IMR-90 (cell line): ENCODE results near the gene KIAA1328. TPM values are rescaled to one million over a fixed set of nuclear protein-coding genes. Genes with fewer than 3 reads are reported as not detected.
A peak's percentile ranks its signal among the peaks of the same experiment; 100 is the strongest.

Experiments used
- ATAC-seq: fragments of 200-7000 bp; cut with Tn5 transposase; 2 replicates; pipeline ENCODE4 v1.9.1; 2020; ENCODE audit warnings: low read depth, mild to moderate bottlenecking, moderate library complexity
- BruUV-seq: library from RNA; stranded (reverse); fragments of 400-500 nt; replicated peaks from 2 replicates; lab custom pipeline; 2021; lab: Mats Ljungman, UMichigan
- CTCF ChIA-PET: fragments of 300-600 bp; formaldehyde crosslinking; extraction: SDS; loops from one replicate; lab custom pipeline; 2021; ENCODE audit warnings: antibody characterized with exemption; lab: Yijun Ruan, JAX
- POLR2A ChIA-PET: fragments of 300-600 bp; sonication (Branson Sonifier 250); formaldehyde crosslinking; loops from one replicate; lab custom pipeline; 2022; ENCODE audit warnings: antibody characterized with exemption; ENCODE audit not compliant: unreplicated experiment; lab: Charles Lee
- DNase-seq: peaks from one replicate; pipeline ENCODE4 v3.0.0; 2013
- H2AFZ ChIP-seq: replicated peaks from 2 replicates; pipeline ENCODE3; 2013; ENCODE audit warnings: low read length, mild to moderate bottlenecking; ENCODE audit not compliant: poor library complexity
- H2AK5ac ChIP-seq: 2 replicates; pipeline ENCODE4 v1.6.1; 2013; ENCODE audit warnings: low read depth, low read length, inconsistent platforms
- H2AK9ac ChIP-seq: replicated peaks from 2 replicates; pipeline ENCODE3; 2013; ENCODE audit warnings: mild to moderate bottlenecking, low read depth, low read length, moderate library complexity; ENCODE audit not compliant: poor library complexity
- H2BK120ac ChIP-seq: 2 replicates; pipeline ENCODE4 v1.6.1; 2013; ENCODE audit warnings: low read depth, low read length, inconsistent platforms
- H2BK15ac ChIP-seq: 3 replicates; pipeline ENCODE4 v1.6.1; 2013; ENCODE audit warnings: low read depth, low read length, inconsistent platforms
- H2BK20ac ChIP-seq: 2 replicates; pipeline ENCODE4 v1.6.1; 2013; ENCODE audit warnings: low read depth, mild to moderate bottlenecking, inconsistent platforms, low read length, moderate library complexity
- H2BK5ac ChIP-seq: 2 replicates; pipeline ENCODE4 v1.6.1; 2013; ENCODE audit warnings: mild to moderate bottlenecking, low read depth, low read length, inconsistent platforms; ENCODE audit not compliant: poor library complexity, severe bottlenecking
- H3K14ac ChIP-seq: replicated peaks from 2 replicates; pipeline ENCODE4 v1.6.1; 2013; ENCODE audit warnings: low read depth, low read length, inconsistent platforms
- H3K18ac ChIP-seq: 2 replicates; pipeline ENCODE4 v1.6.1; 2013; ENCODE audit warnings: low read depth, low read length, control low read depth
- H3K23ac ChIP-seq: 2 replicates; pipeline ENCODE4 v1.6.1; 2013; ENCODE audit warnings: low read depth, low read length, inconsistent platforms
- H3K27ac ChIP-seq: 2 replicates; pipeline ENCODE4 v1.5.1; 2013; ENCODE audit warnings: mild to moderate bottlenecking, control low read depth, low read length; ENCODE audit not compliant: insufficient read depth
- H3K27me3 ChIP-seq: 2 replicates; pipeline ENCODE4 v1.6.1; 2013; ENCODE audit warnings: low read length; ENCODE audit not compliant: control insufficient read depth, insufficient read depth
- H3K36me3 ChIP-seq: 2 replicates; pipeline ENCODE4 v1.6.1; 2013; ENCODE audit warnings: low read length, mixed read lengths; ENCODE audit not compliant: control insufficient read depth, insufficient read depth
- H3K4ac ChIP-seq: 2 replicates; pipeline ENCODE4 v1.6.1; 2013; ENCODE audit warnings: low read depth, low read length, inconsistent platforms
- H3K4me1 ChIP-seq: 2 replicates; pipeline ENCODE4 v1.6.1; 2013; ENCODE audit warnings: low read length, mixed read lengths; ENCODE audit not compliant: control insufficient read depth, insufficient read depth
- H3K4me2 ChIP-seq: 2 replicates; pipeline ENCODE4 v1.6.1; 2013; ENCODE audit warnings: low read depth, mild to moderate bottlenecking, control low read depth, low read length, moderate library complexity
- H3K4me3 ChIP-seq: 2 replicates; pipeline ENCODE4 v1.5.1; 2013; ENCODE audit warnings: low read depth, mild to moderate bottlenecking, control low read depth, low read length, moderate library complexity; ENCODE audit not compliant: insufficient read depth
- H3K56ac ChIP-seq: 2 replicates; pipeline ENCODE4 v1.6.1; 2013; ENCODE audit warnings: low read length, inconsistent platforms; ENCODE audit not compliant: insufficient read depth; ENCODE audit errors: extremely low read depth
- H3K79me1 ChIP-seq, 2 experiments: 2 replicates each; pipeline ENCODE4 v1.6.1; 2013; ENCODE audit warnings: low read length in 2 of 2, inconsistent platforms in 1 of 2, low read depth in 1 of 2
- H3K9ac ChIP-seq: 2 replicates; pipeline ENCODE4 v1.6.1; 2013; ENCODE audit warnings: low read depth, low read length, control low read depth
- H3K9me1 ChIP-seq: 2 replicates; pipeline ENCODE4 v1.6.1; 2013; ENCODE audit warnings: low read length, inconsistent platforms; ENCODE audit not compliant: insufficient read depth
- H3K9me3 ChIP-seq: 2 replicates; pipeline ENCODE4 v1.6.1; 2013; ENCODE audit warnings: low read length; ENCODE audit not compliant: control insufficient read depth, insufficient read depth
- H4K20me1 ChIP-seq: 2 replicates; pipeline ENCODE4 v1.6.1; 2013; ENCODE audit warnings: low read length, inconsistent platforms; ENCODE audit not compliant: insufficient read depth
- H4K5ac ChIP-seq: 2 replicates; pipeline ENCODE4 v1.6.1; 2013; ENCODE audit warnings: mild to moderate bottlenecking, low read depth, low read length, control low read depth
- H4K8ac ChIP-seq, 2 experiments: 2 replicates each; pipeline ENCODE4 v1.6.1; 2013; ENCODE audit warnings: low read depth in 2 of 2, low read length in 2 of 2, control low read depth in 1 of 2, inconsistent platforms in 1 of 2
- H4K91ac ChIP-seq: 2 replicates; pipeline ENCODE4 v1.6.1; 2013; ENCODE audit warnings: low read depth, low read length, inconsistent platforms; ENCODE audit not compliant: insufficient read depth
- BHLHE40 ChIP-seq: fragments of 150-350 bp; IDR thresholded peaks from 2 replicates; pipeline ENCODE4 v1.6.1; 2016; ENCODE audit warnings: mild to moderate bottlenecking, low read depth, low read length
- CEBPB ChIP-seq: IDR thresholded peaks from 2 replicates; pipeline ENCODE4 v1.6.1; 2012; ENCODE audit warnings: low read depth, low read length, improper control_type of control experiment
- CHD1 ChIP-seq: IDR thresholded peaks from 2 replicates; pipeline ENCODE4 v1.6.1; 2012; ENCODE audit warnings: low read depth, low read length, improper control_type of control experiment
- CTCF ChIP-seq: conservative IDR thresholded peaks from 2 replicates; pipeline ENCODE4 v1.5.1; 2012; ENCODE audit warnings: mild to moderate bottlenecking, low read depth, low read length, improper control_type of control experiment
- FOS ChIP-seq: fragments of 150-350 bp; IDR thresholded peaks from 2 replicates; pipeline ENCODE4 v1.6.1; 2016; ENCODE audit warnings: low read depth, low read length
- MAFK ChIP-seq: IDR thresholded peaks from 2 replicates; pipeline ENCODE4 v1.6.1; 2012; ENCODE audit warnings: low read depth, low read length, improper control_type of control experiment
- MAZ ChIP-seq: IDR thresholded peaks from 2 replicates; pipeline ENCODE4 v1.6.1; 2012; ENCODE audit warnings: low read depth, mild to moderate bottlenecking, low read length, improper control_type of control experiment, moderate library complexity, borderline replicate concordance
- MXI1 ChIP-seq: IDR thresholded peaks from 2 replicates; pipeline ENCODE4 v1.6.1; 2012; ENCODE audit warnings: low read depth, mild to moderate bottlenecking, low read length, moderate library complexity, borderline replicate concordance
- NFE2L2 ChIP-seq: fragments of 150-350 bp; IDR thresholded peaks from 2 replicates; pipeline ENCODE4 v1.6.1; 2016; ENCODE audit warnings: low read depth, mild to moderate bottlenecking, low read length
- POLR2A ChIP-seq: IDR thresholded peaks from 2 replicates; pipeline ENCODE4 v1.6.1; 2012; ENCODE audit warnings: mild to moderate bottlenecking, low read depth, low read length
- RAD21 ChIP-seq: IDR thresholded peaks from 2 replicates; pipeline ENCODE4 v1.6.1; 2012; ENCODE audit warnings: low read length, improper control_type of control experiment
- RCOR1 ChIP-seq: IDR thresholded peaks from 2 replicates; pipeline ENCODE4 v1.6.1; 2012; ENCODE audit warnings: mild to moderate bottlenecking, low read length, improper control_type of control experiment; ENCODE audit not compliant: insufficient replicate concordance
- RFX5 ChIP-seq: IDR thresholded peaks from 2 replicates; pipeline ENCODE4 v1.8.0; 2012; ENCODE audit warnings: low read depth, mild to moderate bottlenecking, low read length, moderate library complexity
- USF2 ChIP-seq: fragments of 150-350 bp; IDR thresholded peaks from 2 replicates; pipeline ENCODE4 v1.6.1; 2017; ENCODE audit warnings: mild to moderate bottlenecking, antibody characterized with exemption, low read length, low read depth
- WGBS, 2 experiments: methylation state at CpG; one replicate each; pipeline versions ENCODE4 v1.1.5 to v1.1.7; 2013; ENCODE audit warnings: missing lambda C conversion rate in 2 of 2; ENCODE audit not compliant: insufficient read length in 1 of 2; ENCODE audit errors: extremely low coverage in 2 of 2; 5-methylcytosine and 5-hydroxymethylcytosine counted together
- dilution Hi-C: fragments of 300-500 bp; cut with HindIII; formaldehyde crosslinking; loops from one replicate; pipeline ENCODE4 v1.14.3; 2018; ENCODE audit warnings: low sequenced_read_pairs; ENCODE audit not compliant: unreplicated experiment
- in situ Hi-C: fragments of 300-500 bp; cut with MboI; formaldehyde crosslinking; loops from 3 replicates; pipeline ENCODE4 v1.14.3; 2019; ENCODE audit warnings: low sequenced_read_pairs, inconsistent platforms, mixed read lengths
- intact Hi-C: fragments of 100-400 bp; cut with micrococcal nuclease; formaldehyde crosslinking; loops from 2 replicates; pipeline ENCODE4 v1.10.0; 2022
- polyA plus RNA-seq, 3 experiments: library from polyadenylated mRNA; depleted of rRNA; stranded (reverse); fragments of >200 nt; gene quantifications; 2 replicates each; pipeline ENCODE4 v1.2.3, GENCODE V29; 2012; ENCODE audit warnings: low replicate concordance in 1 of 3
- total RNA-seq: library from RNA; depleted of rRNA; stranded (reverse); fragments of >200 nt; gene quantifications from 2 replicates; pipeline ENCODE4 v1.2.3, GENCODE V29; 2012

The KIAA1328 gene
- total and polyA plus RNA-seq, 2 of the 4 experiments (the other 2 are of a cell fraction): 2.4 to 7.0 TPM

- DNase-seq (no peak), ATAC-seq (peak; percentile 68)
- Histone ChIP-seq H3K18ac (no peak overlapping the region), H4K20me1 (no peaks in the 10 kb centered on the region), H3K4me2 (no peak overlapping the region; the same call in 1 of the 2 replicates), H3K4ac (no peak overlapping the region), H3K27ac (no peak overlapping the region), H2AK5ac (no peak overlapping the region), H2AFZ (no peak overlapping the region), H3K23ac (no peak overlapping the region), H2BK5ac (no peak overlapping the region), H3K4me1 (no peaks in the 10 kb centered on the region), H3K27me3 (peaks cover 53% of the 10 kb centered on the region), H2AK9ac (no peak overlapping the region), H4K91ac (no peak overlapping the region), H3K56ac (no peak overlapping the region), H2BK20ac (no peak overlapping the region), H3K4me3 (no peak overlapping the region; the same call in 1 of the 2 replicates), H3K9me1 (no peaks in the 10 kb centered on the region), H2BK15ac (no peak overlapping the region), H2BK120ac (no peak overlapping the region), H4K5ac (no peak overlapping the region), H4K8ac (no peak overlapping the region), H3K36me3 (no peaks in the 10 kb centered on the region), H3K79me1 (no peaks in the 10 kb centered on the region), H3K9me3 (no peaks in the 10 kb centered on the region), H3K14ac (no peak overlapping the region), H3K9ac (no peak overlapping the region)
- dilution Hi-C loops: no loop called here
- WGBS, 2 experiments: 13% methylated on average over 14 of the region's 83 CpGs; no CpG with 5 or more reads in 1 of the 2 experiments
- intact Hi-C loops: no loop called here
- TF ChIP-seq USF2 (no peak), CTCF (no peak), NFE2L2 (no peak), RFX5 (no peak), FOS (no peak), CHD1 (no peak), CEBPB (no peak), MAZ (no peak), MAFK (no peak), MXI1 (no peak), BHLHE40 (no peak), RCOR1 (no peak), POLR2A (no peak), RAD21 (no peak)
- no TSS peak for BruUV-seq
- POLR2A ChIA-PET: no interaction called here
- CTCF ChIA-PET: no interaction called here
- in situ Hi-C loops: no loop called here
Measured at GRCh38 chr18:37253394-37254235, 424.7 kb downstream of the KIAA1328 start.
